ENCODE results near the gene HOMER3.
"Not testable (repeated sequence)": the region's sequence is repeated elsewhere in the genome, so short reads cannot be mapped to it uniquely, and the experiment has no call there.

HOMER3 gene

GRCh38 chr19:18922228-18922985 is 18.6 kb downstream of the HOMER3 start:
- Mint-ChIP-seq H3K27me3 (ENCODE audit: low read depth) (no peaks in the 10 kb centered on the region), H3K36me3 (ENCODE audit: low read depth) (peaks cover 27% of the 10 kb centered on the region), H3K4me3 (no peak overlapping the region), H3K4me1 (ENCODE audit: low read depth) (peaks cover 10% of the 10 kb centered on the region), H3K9me3 (no peaks in the 10 kb centered on the region), H3K27ac (no peak overlapping the region)

- Mint-ChIP-seq H3K9me3 (no peaks in the 10 kb centered on the region), H3K36me3 (ENCODE audit: low read depth) (peaks cover 27% of the 10 kb centered on the region), H3K27ac (no peak overlapping the region), H3K27me3 (ENCODE audit: low read depth) (no peaks in the 10 kb centered on the region), H3K4me3 (peak overlapping the region; percentile 25), H3K4me1 (ENCODE audit: low read depth) (peaks cover 14% of the 10 kb centered on the region)
Measured at GRCh38 chr19:18921593-18921992, 19.4 kb downstream of the HOMER3 start.

GRCh38 chr19:18920400-18920799 is 20.6 kb downstream of the HOMER3 start:
- H3K27me3 Mint-ChIP-seq (ENCODE audit: low read depth), result no peaks in the 10 kb centered on the region
- peak overlapping the region; percentile 94 for H3K4me3 Mint-ChIP-seq
- H3K36me3 Mint-ChIP-seq (ENCODE audit: low read depth), result peaks cover 21% of the 10 kb centered on the region
- peaks cover 14% of the 10 kb centered on the region for H3K4me1 Mint-ChIP-seq (ENCODE audit: low read depth)
- H3K9me3 Mint-ChIP-seq, result no peaks in the 10 kb centered on the region
- peak overlapping the region; percentile 89 for H3K27ac Mint-ChIP-seq

- H3K4me3 Mint-ChIP-seq, result peak overlapping the region; percentile 94
- no peaks in the 10 kb centered on the region for H3K9me3 Mint-ChIP-seq
- no peaks in the 10 kb centered on the region for H3K27me3 Mint-ChIP-seq (ENCODE audit: low read depth)
- peaks cover 20% of the 10 kb centered on the region for H3K36me3 Mint-ChIP-seq (ENCODE audit: low read depth)
- H3K27ac Mint-ChIP-seq, result peak overlapping the region; percentile 89
- peaks cover 17% of the 10 kb centered on the region for H3K4me1 Mint-ChIP-seq (ENCODE audit: low read depth)
Measured at GRCh38 chr19:18919900-18920214, 21.2 kb downstream of the HOMER3 start.

- H3K9me3 Mint-ChIP-seq, result no peaks in the 10 kb centered on the region
- H3K36me3 Mint-ChIP-seq (ENCODE audit: low read depth), result peaks cover 14% of the 10 kb centered on the region
- H3K27ac Mint-ChIP-seq, result peak within 1 kb of the TSS; percentile 89
- H3K4me3 Mint-ChIP-seq, result peak within 1 kb of the TSS; percentile 94
- H3K4me1 Mint-ChIP-seq (ENCODE audit: low read depth), result peaks cover 17% of the 10 kb centered on the region
- no peaks in the 10 kb centered on the region for H3K27me3 Mint-ChIP-seq (ENCODE audit: low read depth)
Measured at GRCh38 chr19:18919086-18919899, 21.7 kb downstream of the HOMER3 start, which contains the start of the genes COPE and DDX49. TSS of gene COPE (minus strand) at chr19:18919387. CDS start at chr19:18919348, 39 bp downstream. TSS of gene DDX49 (plus strand) at chr19:18919715. CDS start at chr19:18919742, 27 bp downstream.

GRCh38 chr19:18917593-18917992 is 23.4 kb downstream of the HOMER3 start:
- H3K4me1 Mint-ChIP-seq (ENCODE audit: low read depth), result peaks cover 17% of the 10 kb centered on the region
- peak overlapping the region; percentile 94 for H3K4me3 Mint-ChIP-seq
- H3K9me3 Mint-ChIP-seq; H3K27me3 Mint-ChIP-seq (ENCODE audit: low read depth): not testable (repeated sequence)
- H3K36me3 Mint-ChIP-seq (ENCODE audit: low read depth), result peaks cover 18% of the 10 kb centered on the region
- H3K27ac Mint-ChIP-seq, result peak overlapping the region; percentile 52

- Mint-ChIP-seq H3K4me3 (peak overlapping the region; percentile 34), H3K27ac (no peak overlapping the region), H3K9me3 (no peaks in the 10 kb centered on the region), H3K27me3 (ENCODE audit: low read depth) (no peaks in the 10 kb centered on the region), H3K4me1 (ENCODE audit: low read depth) (peaks cover 13% of the 10 kb centered on the region), H3K36me3 (ENCODE audit: low read depth) (peaks cover 14% of the 10 kb centered on the region)
Measured at GRCh38 chr19:18915639-18916038, 25.4 kb downstream of the HOMER3 start.

- H3K4me1 Mint-ChIP-seq (ENCODE audit: low read depth), result peaks cover 10% of the 10 kb centered on the region
- no peaks in the 10 kb centered on the region for H3K27me3 Mint-ChIP-seq (ENCODE audit: low read depth)
- no peak overlapping the region for H3K27ac Mint-ChIP-seq
- H3K36me3 Mint-ChIP-seq (ENCODE audit: low read depth), result peaks cover 17% of the 10 kb centered on the region
- no peaks in the 10 kb centered on the region for H3K9me3 Mint-ChIP-seq
- no peak overlapping the region for H3K4me3 Mint-ChIP-seq
Measured at GRCh38 chr19:18913466-18913865, 27.6 kb downstream of the HOMER3 start.

GRCh38 chr19:18912933-18913332 is 28.1 kb downstream of the HOMER3 start:
- H3K9me3 Mint-ChIP-seq, result no peaks in the 10 kb centered on the region
- H3K27me3 Mint-ChIP-seq (ENCODE audit: low read depth), result no peaks in the 10 kb centered on the region
- no peak overlapping the region for H3K4me3 Mint-ChIP-seq
- peaks cover 17% of the 10 kb centered on the region for H3K36me3 Mint-ChIP-seq (ENCODE audit: low read depth)
- no peak overlapping the region for H3K27ac Mint-ChIP-seq
- H3K4me1 Mint-ChIP-seq (ENCODE audit: low read depth), result peaks cover 10% of the 10 kb centered on the region

- no peaks in the 10 kb centered on the region for H3K27me3 Mint-ChIP-seq (ENCODE audit: low read depth)
- no peaks in the 10 kb centered on the region for H3K9me3 Mint-ChIP-seq
- H3K4me3 Mint-ChIP-seq, result no peak overlapping the region
- no peak overlapping the region for H3K27ac Mint-ChIP-seq
- peaks cover 12% of the 10 kb centered on the region for H3K36me3 Mint-ChIP-seq (ENCODE audit: low read depth)
- peaks cover 3% of the 10 kb centered on the region for H3K4me1 Mint-ChIP-seq (ENCODE audit: low read depth)
Measured at GRCh38 chr19:18910801-18911436, 30.1 kb downstream of the HOMER3 start.

GRCh38 chr19:18910010-18910409 is 31.0 kb downstream of the HOMER3 start:
- no peak overlapping the region for H3K4me3 Mint-ChIP-seq
- peaks cover 1% of the 10 kb centered on the region for H3K4me1 Mint-ChIP-seq (ENCODE audit: low read depth)
- H3K36me3 Mint-ChIP-seq (ENCODE audit: low read depth), result peaks cover 16% of the 10 kb centered on the region
- no peak overlapping the region for H3K27ac Mint-ChIP-seq
- H3K9me3 Mint-ChIP-seq, result no peaks in the 10 kb centered on the region
- no peaks in the 10 kb centered on the region for H3K27me3 Mint-ChIP-seq (ENCODE audit: low read depth)

GRCh38 chr19:18908917-18909619 is 31.9 kb downstream of the HOMER3 start:
- peaks cover 16% of the 10 kb centered on the region for H3K36me3 Mint-ChIP-seq (ENCODE audit: low read depth)
- H3K4me1 Mint-ChIP-seq (ENCODE audit: low read depth), result no peaks in the 10 kb centered on the region
- H3K27me3 Mint-ChIP-seq (ENCODE audit: low read depth), result no peaks in the 10 kb centered on the region
- no peak overlapping the region for H3K4me3 Mint-ChIP-seq
- H3K9me3 Mint-ChIP-seq, result no peaks in the 10 kb centered on the region
- H3K27ac Mint-ChIP-seq, result no peak overlapping the region

- Mint-ChIP-seq H3K4me1 (ENCODE audit: low read depth) (no peaks in the 10 kb centered on the region), H3K27ac (no peak overlapping the region), H3K27me3 (ENCODE audit: low read depth) (no peaks in the 10 kb centered on the region), H3K36me3 (ENCODE audit: low read depth) (peaks cover 7% of the 10 kb centered on the region), H3K9me3 (no peaks in the 10 kb centered on the region), H3K4me3 (no peak overlapping the region)
Measured at GRCh38 chr19:18906605-18907519, 34.2 kb downstream of the HOMER3 start.

Measured in T-helper 1 cell treated with Interleukin-12 subunit alpha and Interleukin-12 subunit beta and Interleukin-4 antibody, amounts not matched to agents 30 μg/mL and 1 μg/mL, for 36 hours (primary cell).